RWPE2 (cell line): Measurements from ENCODE around the gene PSAP.

Source experiments
- ATAC-seq: fragments of 200-7000 bp; cut with Tn5 transposase; 3 replicates; pipeline ENCODE4 v1.9.1; 2021; ENCODE audit warnings: low read depth
- DNase-seq: peaks from one replicate; pipeline ENCODE4 v3.0.0-alpha.2; 2020; ENCODE audit warnings: low spot score
- H3K27ac ChIP-seq: fragments of 450-650 bp; 2 replicates; pipeline ENCODE4 v1.5.1; 2017; ENCODE audit warnings: mild to moderate bottlenecking; ENCODE audit not compliant: poor library complexity, severe bottlenecking
- H3K27me3 ChIP-seq: fragments of 250-450 bp; sonication (Bioruptor Pico); 2 replicates; pipeline ENCODE4 v1.5.1; 2021; ENCODE audit warnings: mild to moderate bottlenecking, moderate library complexity; ENCODE audit not compliant: insufficient read depth, poor library complexity, severe bottlenecking
- H3K36me3 ChIP-seq: fragments of 250-450 bp; sonication (Bioruptor Pico); 2 replicates; pipeline ENCODE4 v1.5.1; 2020; ENCODE audit warnings: low read depth, mild to moderate bottlenecking, moderate library complexity
- H3K4me1 ChIP-seq: fragments of 250-450 bp; sonication (Bioruptor Pico); 2 replicates; pipeline ENCODE4 v1.5.1; 2021; ENCODE audit warnings: mild to moderate bottlenecking, moderate library complexity; ENCODE audit not compliant: insufficient read depth, poor library complexity, severe bottlenecking
- H3K4me3 ChIP-seq: fragments of 250-450 bp; sonication (Bioruptor Pico); 2 replicates; pipeline ENCODE4 v1.5.1; 2021; ENCODE audit warnings: mild to moderate bottlenecking, moderate library complexity; ENCODE audit not compliant: severe bottlenecking
- H3K9me3 ChIP-seq: fragments of 250-450 bp; sonication (Bioruptor Pico); 2 replicates; pipeline ENCODE4 v1.5.1; 2021; ENCODE audit warnings: mild to moderate bottlenecking, moderate library complexity; ENCODE audit not compliant: severe bottlenecking
- TF ChIP-seq, protein P1 (sequence below): fragments of 450-650 bp; IDR thresholded peaks from one replicate; pipeline ENCODE4 v1.5.1; 2017; ENCODE audit warnings: mild to moderate bottlenecking, moderate library complexity; ENCODE audit not compliant: poor library complexity, severe bottlenecking

Gene PSAP

DNA sequence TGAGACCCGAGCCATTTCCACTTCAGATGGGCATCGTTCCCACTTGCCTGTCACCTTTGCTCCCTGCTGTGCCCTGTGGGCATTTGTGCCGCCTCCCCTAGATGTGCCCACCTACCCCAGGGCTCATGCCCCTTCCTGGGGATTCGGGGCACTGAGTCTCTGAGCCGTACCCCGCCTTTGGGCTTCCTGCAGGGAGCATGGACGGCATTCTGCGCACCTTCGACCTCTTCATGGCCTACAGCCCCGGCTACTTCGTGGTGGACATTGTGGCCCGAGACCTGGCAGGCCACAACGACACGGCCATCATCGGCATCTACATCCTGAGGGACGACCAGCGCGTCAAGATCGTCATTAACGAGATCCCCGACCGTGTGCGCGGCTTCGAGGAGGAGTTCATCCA, 41.4 kb downstream of the PSAP start:
- Histone ChIP-seq H3K4me3 (no peak overlapping the region), H3K27ac (no peak overlapping the region), H3K36me3 (no peaks in the 10 kb centered on the region), H3K4me1 (no peaks in the 10 kb centered on the region), H3K9me3 (no peaks in the 10 kb centered on the region), H3K27me3 (no peaks in the 10 kb centered on the region)
- DNase-seq (no peak), ATAC-seq (no peak)
- TF ChIP-seq, protein P1, sequence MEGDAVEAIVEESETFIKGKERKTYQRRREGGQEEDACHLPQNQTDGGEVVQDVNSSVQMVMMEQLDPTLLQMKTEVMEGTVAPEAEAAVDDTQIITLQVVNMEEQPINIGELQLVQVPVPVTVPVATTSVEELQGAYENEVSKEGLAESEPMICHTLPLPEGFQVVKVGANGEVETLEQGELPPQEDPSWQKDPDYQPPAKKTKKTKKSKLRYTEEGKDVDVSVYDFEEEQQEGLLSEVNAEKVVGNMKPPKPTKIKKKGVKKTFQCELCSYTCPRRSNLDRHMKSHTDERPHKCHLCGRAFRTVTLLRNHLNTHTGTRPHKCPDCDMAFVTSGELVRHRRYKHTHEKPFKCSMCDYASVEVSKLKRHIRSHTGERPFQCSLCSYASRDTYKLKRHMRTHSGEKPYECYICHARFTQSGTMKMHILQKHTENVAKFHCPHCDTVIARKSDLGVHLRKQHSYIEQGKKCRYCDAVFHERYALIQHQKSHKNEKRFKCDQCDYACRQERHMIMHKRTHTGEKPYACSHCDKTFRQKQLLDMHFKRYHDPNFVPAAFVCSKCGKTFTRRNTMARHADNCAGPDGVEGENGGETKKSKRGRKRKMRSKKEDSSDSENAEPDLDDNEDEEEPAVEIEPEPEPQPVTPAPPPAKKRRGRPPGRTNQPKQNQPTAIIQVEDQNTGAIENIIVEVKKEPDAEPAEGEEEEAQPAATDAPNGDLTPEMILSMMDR = no peak

DNA sequence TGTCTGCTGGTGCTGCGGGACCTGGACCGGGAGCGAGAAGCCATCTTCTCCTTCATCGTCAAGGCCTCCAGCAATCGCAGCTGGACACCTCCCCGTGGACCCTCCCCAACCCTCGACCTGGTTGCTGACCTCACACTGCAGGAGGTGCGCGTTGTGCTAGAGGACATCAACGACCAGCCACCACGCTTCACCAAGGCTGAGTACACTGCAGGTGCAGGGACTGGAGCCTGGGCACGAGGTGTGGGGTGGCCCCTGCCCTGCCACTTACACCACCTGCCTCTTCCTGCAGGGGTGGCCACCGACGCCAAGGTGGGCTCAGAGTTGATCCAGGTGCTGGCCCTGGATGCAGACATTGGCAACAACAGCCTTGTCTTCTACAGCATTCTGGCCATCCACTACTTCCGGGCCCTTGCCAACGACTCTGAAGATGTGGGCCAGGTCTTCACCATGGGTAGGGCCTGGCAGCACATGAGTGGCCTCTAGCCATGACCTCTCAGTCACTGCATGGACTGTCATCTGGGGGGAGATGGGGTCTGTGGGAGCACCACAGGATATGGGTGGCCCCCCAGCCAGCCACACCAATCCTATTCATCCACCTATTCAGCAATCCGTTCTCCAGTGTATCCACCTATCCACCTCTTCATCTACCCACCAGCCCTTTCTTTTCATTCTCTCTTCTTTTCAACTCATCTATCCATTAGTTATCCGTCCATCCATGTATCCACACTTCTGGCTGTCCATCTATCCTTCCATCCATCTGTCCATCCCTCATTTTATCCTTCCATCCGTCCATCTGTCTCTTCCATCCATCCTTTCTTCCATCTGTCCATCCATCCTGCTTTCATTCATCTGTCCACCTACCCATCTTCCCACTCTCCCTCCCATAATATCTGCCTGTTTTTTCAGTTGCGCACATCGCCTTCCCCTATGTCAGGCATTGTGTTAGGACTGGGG, 43.2 kb downstream of the PSAP start:
- no peak for ATAC-seq
- TF ChIP-seq, protein P1 = no peak
- no peak overlapping the region for H3K27ac ChIP-seq
- no peaks in the 10 kb centered on the region for H3K27me3 ChIP-seq
- no peak for DNase-seq
- no peaks in the 10 kb centered on the region for H3K4me1 ChIP-seq
- H3K4me3 ChIP-seq = no peak overlapping the region
- no peaks in the 10 kb centered on the region for H3K36me3 ChIP-seq
- no peaks in the 10 kb centered on the region for H3K9me3 ChIP-seq

DNA sequence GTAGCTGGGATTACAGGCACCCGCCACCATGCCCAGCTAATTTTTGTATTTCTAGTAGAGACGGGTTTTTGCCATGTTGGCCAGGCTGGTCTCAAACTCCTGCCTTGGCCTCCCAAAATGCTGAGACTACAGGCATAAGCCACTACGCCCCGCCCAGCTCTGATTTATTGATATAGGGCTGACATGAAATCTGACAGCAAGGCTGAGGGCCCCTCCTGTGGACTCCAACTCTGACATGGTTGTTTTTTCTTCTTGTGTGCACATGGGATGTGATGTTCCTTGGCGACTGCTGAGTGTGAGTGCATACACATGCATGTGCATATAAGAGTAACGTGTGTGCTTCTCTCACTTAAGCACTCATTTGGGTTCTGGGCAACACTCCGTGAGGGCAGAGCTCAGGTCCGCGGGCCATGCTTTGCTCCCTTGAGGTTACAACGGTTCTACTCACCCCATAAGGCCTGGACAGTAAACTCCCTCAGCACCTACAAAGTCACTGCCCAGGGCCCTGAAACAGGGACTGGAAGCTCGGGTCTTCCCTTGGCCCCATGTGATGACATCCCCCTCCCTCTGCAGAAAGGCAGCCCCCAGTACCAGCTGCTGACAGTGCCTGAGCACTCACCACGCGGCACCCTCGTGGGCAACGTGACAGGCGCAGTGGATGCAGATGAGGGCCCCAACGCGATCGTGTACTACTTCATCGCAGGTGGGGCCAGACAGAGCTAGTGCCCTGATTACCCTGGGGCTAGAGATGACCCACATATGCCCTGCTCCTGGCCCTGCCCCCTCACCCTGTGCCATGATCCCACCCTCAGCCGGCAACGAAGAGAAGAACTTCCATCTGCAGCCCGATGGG, 44.1 kb downstream of the PSAP start:
- no peaks in the 10 kb centered on the region for H3K4me1 ChIP-seq
- no peaks in the 10 kb centered on the region for H3K27me3 ChIP-seq
- H3K4me3 ChIP-seq = no peak overlapping the region
- no peaks in the 10 kb centered on the region for H3K36me3 ChIP-seq
- H3K27ac ChIP-seq = no peak overlapping the region
- no peak for ATAC-seq
- TF ChIP-seq, protein P1 = no peak
- no peaks in the 10 kb centered on the region for H3K9me3 ChIP-seq
- no peak for DNase-seq

DNA sequence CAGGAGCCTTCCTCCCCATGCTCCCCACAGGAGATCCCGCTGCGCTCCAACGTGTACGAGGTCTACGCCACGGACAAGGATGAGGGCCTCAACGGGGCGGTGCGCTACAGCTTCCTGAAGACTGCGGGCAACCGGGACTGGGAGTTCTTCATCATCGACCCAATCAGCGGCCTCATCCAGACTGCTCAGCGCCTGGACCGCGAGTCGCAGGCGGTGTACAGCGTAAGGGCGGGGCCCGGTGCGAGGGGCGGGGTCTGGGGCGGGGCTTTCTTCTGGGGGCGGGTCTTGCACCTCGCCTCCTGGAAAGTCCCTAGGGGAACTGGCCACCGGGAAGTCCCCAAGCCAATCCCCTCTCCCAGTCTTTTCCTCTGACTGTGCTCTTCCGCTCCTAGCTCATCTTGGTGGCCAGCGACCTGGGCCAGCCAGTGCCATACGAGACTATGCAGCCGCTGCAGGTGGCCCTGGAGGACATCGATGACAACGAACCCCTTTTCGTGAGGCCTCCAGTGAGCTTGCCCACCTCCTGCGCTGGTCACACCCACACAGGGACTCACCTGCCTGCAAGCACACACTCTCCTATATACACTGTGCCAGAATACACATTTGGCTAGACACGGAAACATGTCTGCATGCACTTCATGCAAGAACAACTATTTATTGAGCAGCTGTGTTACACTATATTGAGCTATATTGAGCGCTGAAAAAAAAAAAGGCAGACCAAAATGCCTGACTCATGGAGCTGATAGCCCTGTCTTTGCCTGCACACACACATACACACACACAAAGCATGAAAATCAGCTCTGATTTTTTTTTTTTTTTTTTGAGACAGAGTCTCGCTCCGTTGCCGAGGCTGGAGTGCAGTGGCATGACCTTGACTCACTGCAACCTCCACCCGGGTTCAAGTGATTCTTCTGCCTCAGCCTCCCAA, 45.0 kb downstream of the PSAP start:
- no peaks in the 10 kb centered on the region for H3K4me1 ChIP-seq
- peak; percentile 24; the same call in 2 of the 3 replicates for ATAC-seq
- no peak for DNase-seq
- H3K36me3 ChIP-seq = no peaks in the 10 kb centered on the region
- no peaks in the 10 kb centered on the region for H3K27me3 ChIP-seq
- no peaks in the 10 kb centered on the region for H3K9me3 ChIP-seq
- TF ChIP-seq, protein P1 = no peak
- H3K4me3 ChIP-seq = no peak overlapping the region
- H3K27ac ChIP-seq = no peak overlapping the region
